MM.1S (cell line): Measurements from ENCODE around the gene POC1B.

Source experiments
- DNase-seq: peaks from one replicate; pipeline ENCODE4 v3.0.0-alpha.2; 2015
- H2AFZ ChIP-seq: fragments of 300-600 bp; sonication (generic); 2 replicates; pipeline ENCODE4 v1.6.0; 2016; ENCODE audit warnings: antibody characterized with exemption, low read length
- H3F3A ChIP-seq: fragments of 300-600 bp; sonication (generic); 2 replicates; pipeline ENCODE4 v1.6.1; 2016; ENCODE audit warnings: mild to moderate bottlenecking, antibody characterized with exemption, low read length, moderate library complexity, mixed read lengths; ENCODE audit not compliant: insufficient read depth
- H3K27ac ChIP-seq: fragments of 300-600 bp; sonication (generic); 2 replicates; pipeline ENCODE4 v1.5.1; 2016; ENCODE audit warnings: mild to moderate bottlenecking, low read length
- H3K27me3 ChIP-seq: fragments of 300-600 bp; sonication (generic); replicated peaks from 2 replicates; pipeline ENCODE4 v1.6.0; 2016; ENCODE audit warnings: low read length; ENCODE audit not compliant: insufficient read depth
- H3K36me3 ChIP-seq: fragments of 300-600 bp; sonication (generic); replicated peaks from 2 replicates; pipeline ENCODE4 v1.6.1; 2016; ENCODE audit warnings: mild to moderate bottlenecking, low read length, mixed read lengths; ENCODE audit not compliant: insufficient read depth
- H3K4me1 ChIP-seq: fragments of 300-600 bp; sonication (generic); 2 replicates; pipeline ENCODE4 v1.6.1; 2016; ENCODE audit warnings: low read length, mixed read lengths
- H3K4me2 ChIP-seq: fragments of 300-600 bp; sonication (generic); 2 replicates; pipeline ENCODE4 v1.6.0; 2016; ENCODE audit warnings: low read depth, low read length
- H3K4me3 ChIP-seq: fragments of 300-600 bp; sonication (generic); 2 replicates; pipeline ENCODE4 v1.5.1; 2016; ENCODE audit warnings: low read length, mixed read lengths
- H3K79me2 ChIP-seq: fragments of 300-600 bp; sonication (generic); 2 replicates; pipeline ENCODE4 v1.6.1; 2016; ENCODE audit warnings: mixed run types, low read length, mixed read lengths
- H3K9ac ChIP-seq: fragments of 300-600 bp; sonication (generic); 2 replicates; pipeline ENCODE4 v1.6.1; 2016; ENCODE audit warnings: low read length, mixed read lengths
- H3K9me2 ChIP-seq: fragments of 300-600 bp; sonication (generic); replicated peaks from 2 replicates; pipeline ENCODE4 v1.6.1; 2016; ENCODE audit warnings: mild to moderate bottlenecking, low read length, mixed read lengths; ENCODE audit not compliant: insufficient read depth
- H3K9me3 ChIP-seq: fragments of 300-600 bp; sonication (generic); replicated peaks from 2 replicates; pipeline ENCODE4 v1.6.1; 2016; ENCODE audit warnings: mild to moderate bottlenecking, low read length, mixed read lengths; ENCODE audit not compliant: insufficient read depth
- H4K20me1 ChIP-seq: fragments of 300-600 bp; sonication (generic); 2 replicates; pipeline ENCODE4 v1.6.1; 2016; ENCODE audit warnings: mild to moderate bottlenecking, low read length, moderate library complexity, mixed read lengths; ENCODE audit not compliant: insufficient read depth
- CTCF ChIP-seq: fragments of 300-600 bp; sonication (generic); IDR thresholded peaks from 2 replicates; pipeline ENCODE4 v1.5.1; 2016; ENCODE audit warnings: antibody characterized with exemption, low read length, mixed read lengths
- EZH2 ChIP-seq: fragments of 300-600 bp; sonication (generic); optimal IDR thresholded peaks from 2 replicates; pipeline ENCODE3; 2017; ENCODE audit warnings: low read depth, mild to moderate bottlenecking, antibody characterized with exemption, low read length, mixed read lengths
- EZH2phosphoT487 ChIP-seq: fragments of 300-600 bp; sonication (generic); IDR thresholded peaks from 2 replicates; pipeline ENCODE4 v1.6.1; 2018; ENCODE audit warnings: antibody characterized with exemption, low read length

Gene POC1B

GRCh38 chr12:89499857-89500256, 26.0 kb downstream of the POC1B start:
- Histone ChIP-seq H3K9me3 (no peaks in the 10 kb centered on the region), H2AFZ (no peak overlapping the region), H3K79me2 (peaks cover 17% of the 10 kb centered on the region), H3K36me3 (no peaks in the 10 kb centered on the region), H3K4me1 (no peaks in the 10 kb centered on the region), H3K9me2 (no peaks in the 10 kb centered on the region), H3K4me2 (no peak overlapping the region), H3F3A (no peaks in the 10 kb centered on the region), H3K27ac (no peak overlapping the region), H3K9ac (no peak overlapping the region), H4K20me1 (no peaks in the 10 kb centered on the region), H3K4me3 (no peak overlapping the region), H3K27me3 (no peaks in the 10 kb centered on the region)
- no peak for DNase-seq
- TF ChIP-seq CTCF (no peak), EZH2phosphoT487 (no peak), EZH2 (no peak)

- Histone ChIP-seq H3K36me3 (no peaks in the 10 kb centered on the region), H3K9me3 (no peaks in the 10 kb centered on the region), H3K4me1 (no peaks in the 10 kb centered on the region), H3K9ac (no peak overlapping the region), H2AFZ (no peak overlapping the region), H3K79me2 (0 out of 2 replicates have a peak, but pooled peaks cover 14% of the 10 kb centered on the region), H3F3A (no peaks in the 10 kb centered on the region), H3K4me2 (no peak overlapping the region), H4K20me1 (no peaks in the 10 kb centered on the region), H3K27ac (no peak overlapping the region), H3K9me2 (no peaks in the 10 kb centered on the region), H3K27me3 (no peaks in the 10 kb centered on the region), H3K4me3 (no peak overlapping the region)
- DNase-seq = no peak
- TF ChIP-seq CTCF (no peak), EZH2phosphoT487 (no peak), EZH2 (no peak)
Observed at GRCh38 chr12:89497467-89497866, 28.4 kb downstream of the POC1B start.

GRCh38 chr12:89497005-89497404, 28.8 kb downstream of the POC1B start:
- Histone ChIP-seq H3K27ac (no peak overlapping the region), H3K27me3 (no peaks in the 10 kb centered on the region), H3K4me3 (no peak overlapping the region), H4K20me1 (no peaks in the 10 kb centered on the region), H3K4me2 (no peak overlapping the region), H3K9me3 (no peaks in the 10 kb centered on the region), H3K79me2 (0 out of 2 replicates have a peak, but pooled peaks cover 14% of the 10 kb centered on the region), H3K36me3 (no peaks in the 10 kb centered on the region), H3K4me1 (no peaks in the 10 kb centered on the region), H3F3A (no peaks in the 10 kb centered on the region), H3K9ac (no peak overlapping the region), H3K9me2 (no peaks in the 10 kb centered on the region), H2AFZ (no peak overlapping the region)
- DNase-seq = no peak
- no peak for TF ChIP-seq EZH2phosphoT487
- no peak for TF ChIP-seq EZH2
- TF ChIP-seq CTCF = no peak
